ENCODE results near the gene SLC35F6.
A peak's percentile ranks its signal among the peaks of the same experiment; 100 is the strongest.
"Not testable (repeated sequence)": the region's sequence is repeated elsewhere in the genome, so short reads cannot be mapped to it uniquely, and the experiment has no call there.

SLC35F6 gene

GRCh38 chr2:26757873-26758789, 6.0 kb upstream of the SLC35F6 start:
- no peak for TF ChIP-seq CTCF (IDR thresholded peaks at IDR 0.05; ENCODE audit: insufficient read depth, low read depth, low read length, missing control alignments)
- H3K4me3 ChIP-seq (ENCODE audit: low read length), result no peak overlapping the region
- peak; percentile 96 for DNase-seq (ENCODE audit: low read depth)

GRCh38 chr2:26758790-26759321, 5.2 kb upstream of the SLC35F6 start:
- DNase-seq (ENCODE audit: low read depth), result no peak
- H3K4me3 ChIP-seq (ENCODE audit: low read length), result no peak overlapping the region
- no peak for TF ChIP-seq CTCF (IDR thresholded peaks at IDR 0.05; ENCODE audit: insufficient read depth, low read depth, low read length, missing control alignments)

- no peak for TF ChIP-seq CTCF (IDR thresholded peaks at IDR 0.05; ENCODE audit: insufficient read depth, low read depth, low read length, missing control alignments)
- H3K4me3 ChIP-seq (ENCODE audit: low read length), result no peak overlapping the region
Observed at GRCh38 chr2:26759845-26760244, 4.2 kb upstream of the SLC35F6 start.

GRCh38 chr2:26760991-26761390, 3.1 kb upstream of the SLC35F6 start:
- DNase-seq (ENCODE audit: low read depth); H3K4me3 ChIP-seq (ENCODE audit: low read length): not testable (repeated sequence)

More at GRCh38 chr2:26759845-26760244, 4.2 kb upstream of the SLC35F6 start:
- DNase-seq (ENCODE audit: low read depth), result no peak

DNA sequence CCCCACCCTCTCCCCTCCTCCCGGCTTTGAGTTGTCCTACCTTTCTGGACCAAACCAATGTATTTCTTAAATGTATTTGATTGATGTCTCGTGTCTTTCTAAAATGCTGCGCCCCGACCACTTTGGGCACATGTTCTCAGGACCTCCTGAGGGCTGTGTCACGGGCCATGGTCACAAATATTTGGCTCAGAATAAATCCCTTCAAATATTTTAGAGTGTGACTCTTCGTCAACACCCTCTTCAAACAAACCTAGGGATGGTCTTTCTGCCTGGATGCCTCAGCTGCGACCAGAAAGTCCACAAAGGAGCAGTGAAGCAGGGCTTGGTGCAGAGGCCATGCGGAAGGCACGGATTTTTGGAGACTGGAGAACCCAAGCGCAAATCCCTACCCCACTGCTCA, 1.1 kb upstream of the SLC35F6 start:
- no peak for TF ChIP-seq CTCF (IDR thresholded peaks at IDR 0.05; ENCODE audit: insufficient read depth, low read depth, low read length, missing control alignments)
- no peak overlapping the region for H3K4me3 ChIP-seq (ENCODE audit: low read length)
- no peak for DNase-seq (ENCODE audit: low read depth)

- peak overlapping the region; percentile 95 for H3K4me3 ChIP-seq (ENCODE audit: low read length)
- DNase-seq (ENCODE audit: low read depth), result no peak
- TF ChIP-seq CTCF (IDR thresholded peaks at IDR 0.05; ENCODE audit: insufficient read depth, low read depth, low read length, missing control alignments), result no peak
Observed at GRCh38 chr2:26764906-26765305, 822 bp downstream of the SLC35F6 start.

DNA sequence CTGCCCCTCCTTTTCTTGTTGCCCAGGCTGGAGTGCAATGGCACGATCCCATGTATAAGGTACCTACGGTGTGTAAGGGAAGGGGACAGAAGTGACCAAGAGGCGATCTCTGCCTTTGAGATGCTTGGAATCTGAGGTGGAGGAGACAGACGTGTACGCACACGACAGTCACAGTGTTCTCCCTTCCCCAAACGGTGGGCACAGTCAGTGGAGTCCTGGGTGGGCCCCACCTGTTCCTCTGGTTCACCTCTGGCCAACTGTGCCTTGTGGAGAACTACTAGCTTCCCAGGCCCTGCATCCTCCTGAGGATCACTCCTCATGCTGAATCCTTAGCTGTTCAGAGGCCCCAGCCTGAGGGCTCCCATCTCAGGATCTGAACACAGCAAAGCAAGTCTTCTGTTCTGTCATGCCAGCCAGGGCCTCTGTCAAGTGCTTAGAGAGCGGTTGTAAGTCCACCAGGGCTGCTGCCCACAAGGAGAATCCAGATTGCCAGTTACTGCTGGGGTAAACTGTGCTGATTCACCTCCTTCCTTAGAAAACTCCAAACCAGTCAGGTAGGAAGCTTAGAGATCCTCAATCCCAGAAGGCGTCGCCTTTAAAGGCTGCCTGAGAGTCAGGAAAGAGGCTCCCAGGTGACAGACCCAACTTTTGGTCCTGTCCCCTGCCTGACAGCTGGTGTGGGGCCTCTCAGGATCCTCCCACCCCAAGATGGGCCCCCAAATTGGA, 1.6 kb downstream of the SLC35F6 start:
- peak overlapping the region; percentile 95 for H3K4me3 ChIP-seq (ENCODE audit: low read length)
- TF ChIP-seq CTCF (IDR thresholded peaks at IDR 0.05; ENCODE audit: insufficient read depth, low read depth, low read length, missing control alignments), result no peak
- DNase-seq (ENCODE audit: low read depth), result peak; percentile 72
